ENCODE results near the gene NELL1. TPM values are rescaled to one million over a fixed set of nuclear protein-coding genes. Genes with fewer than 3 reads are reported as not detected.

NELL1 gene
- total RNA-seq, 6 donors from 2014 or later = 0.26 TPM; not detected in 5

DNA sequence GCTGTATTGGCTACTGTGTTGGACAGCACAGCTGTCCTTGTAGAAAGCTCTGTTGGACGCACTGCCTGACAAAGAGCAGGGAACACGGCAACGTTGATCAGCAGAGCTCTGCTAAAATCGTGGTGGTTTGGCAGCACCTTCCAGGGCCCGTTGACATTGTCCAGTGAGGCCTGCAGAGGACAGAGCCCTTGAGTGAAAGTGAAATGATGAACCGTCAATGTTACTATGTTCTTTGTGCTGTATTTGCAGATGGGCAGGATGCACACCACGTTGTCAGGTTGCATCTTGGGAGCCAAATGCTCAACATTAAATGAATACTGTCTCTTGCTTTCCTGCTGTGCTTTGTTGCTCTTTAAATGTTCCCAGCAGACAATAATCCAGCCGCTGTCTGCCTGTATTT is 69.7 kb downstream of the NELL1 start:
- H3K27ac ChIP-seq = no peak overlapping the region
- no peaks in the 10 kb centered on the region for H3K27me3 ChIP-seq
- TF ChIP-seq POLR2AphosphoS5 (IDR thresholded peaks at IDR 0.05) = no peak
- TF ChIP-seq, protein P1, sequence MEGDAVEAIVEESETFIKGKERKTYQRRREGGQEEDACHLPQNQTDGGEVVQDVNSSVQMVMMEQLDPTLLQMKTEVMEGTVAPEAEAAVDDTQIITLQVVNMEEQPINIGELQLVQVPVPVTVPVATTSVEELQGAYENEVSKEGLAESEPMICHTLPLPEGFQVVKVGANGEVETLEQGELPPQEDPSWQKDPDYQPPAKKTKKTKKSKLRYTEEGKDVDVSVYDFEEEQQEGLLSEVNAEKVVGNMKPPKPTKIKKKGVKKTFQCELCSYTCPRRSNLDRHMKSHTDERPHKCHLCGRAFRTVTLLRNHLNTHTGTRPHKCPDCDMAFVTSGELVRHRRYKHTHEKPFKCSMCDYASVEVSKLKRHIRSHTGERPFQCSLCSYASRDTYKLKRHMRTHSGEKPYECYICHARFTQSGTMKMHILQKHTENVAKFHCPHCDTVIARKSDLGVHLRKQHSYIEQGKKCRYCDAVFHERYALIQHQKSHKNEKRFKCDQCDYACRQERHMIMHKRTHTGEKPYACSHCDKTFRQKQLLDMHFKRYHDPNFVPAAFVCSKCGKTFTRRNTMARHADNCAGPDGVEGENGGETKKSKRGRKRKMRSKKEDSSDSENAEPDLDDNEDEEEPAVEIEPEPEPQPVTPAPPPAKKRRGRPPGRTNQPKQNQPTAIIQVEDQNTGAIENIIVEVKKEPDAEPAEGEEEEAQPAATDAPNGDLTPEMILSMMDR (IDR thresholded peaks at IDR 0.05) = no peak
- no peak for TF ChIP-seq EP300 (IDR thresholded peaks at IDR 0.05)
- TF ChIP-seq POLR2A (IDR thresholded peaks at IDR 0.05) = no peak
- H3K4me1 ChIP-seq = no peaks in the 10 kb centered on the region
- DNase-seq (no peak), ATAC-seq (ENCODE audit: low FRiP score in 2 of 2) (no peak)
- H3K36me3 ChIP-seq = no peaks in the 10 kb centered on the region
- 62 to 66% methylated on average over 8 of the region's 8 CpGs for WGBS, 2 donors
- H3K4me3 ChIP-seq = no peak overlapping the region
- H3K9me3 ChIP-seq = no peaks in the 10 kb centered on the region

DNA sequence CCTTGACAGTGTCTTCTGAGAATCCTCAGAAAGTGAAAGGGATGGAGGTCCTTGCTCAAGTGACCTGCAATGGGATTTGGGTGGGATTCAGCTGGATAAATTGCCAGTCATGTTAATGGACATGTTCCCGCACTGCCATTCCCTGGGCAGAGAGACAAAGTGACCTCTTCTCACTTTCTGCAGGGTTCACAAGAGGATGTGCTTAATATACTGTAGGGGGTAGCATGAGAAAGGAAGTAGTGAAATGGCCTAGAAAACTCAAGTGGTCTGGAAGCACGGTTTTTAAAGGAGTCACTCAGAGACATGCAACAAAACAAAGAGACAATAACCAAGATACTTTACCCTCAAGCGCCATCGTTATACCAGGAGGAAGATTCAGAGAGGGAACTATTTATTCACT is 70.2 kb downstream of the NELL1 start:
- 66 to 73% methylated on average over 4 of the region's 4 CpGs for WGBS, 2 donors
- Histone ChIP-seq H3K4me1 (no peaks in the 10 kb centered on the region), H3K27ac (no peak overlapping the region), H3K27me3 (no peaks in the 10 kb centered on the region), H3K4me3 (no peak overlapping the region), H3K9me3 (no peaks in the 10 kb centered on the region), H3K36me3 (no peaks in the 10 kb centered on the region)
- ATAC-seq (ENCODE audit: low FRiP score in 2 of 2) = no peak
- TF ChIP-seq EP300 (IDR thresholded peaks at IDR 0.05) = no peak
- no peak for TF ChIP-seq POLR2A (IDR thresholded peaks at IDR 0.05)
- no peak for TF ChIP-seq POLR2AphosphoS5 (IDR thresholded peaks at IDR 0.05)
- TF ChIP-seq, protein P1 (IDR thresholded peaks at IDR 0.05) = no peak
- DNase-seq = no peak

DNA sequence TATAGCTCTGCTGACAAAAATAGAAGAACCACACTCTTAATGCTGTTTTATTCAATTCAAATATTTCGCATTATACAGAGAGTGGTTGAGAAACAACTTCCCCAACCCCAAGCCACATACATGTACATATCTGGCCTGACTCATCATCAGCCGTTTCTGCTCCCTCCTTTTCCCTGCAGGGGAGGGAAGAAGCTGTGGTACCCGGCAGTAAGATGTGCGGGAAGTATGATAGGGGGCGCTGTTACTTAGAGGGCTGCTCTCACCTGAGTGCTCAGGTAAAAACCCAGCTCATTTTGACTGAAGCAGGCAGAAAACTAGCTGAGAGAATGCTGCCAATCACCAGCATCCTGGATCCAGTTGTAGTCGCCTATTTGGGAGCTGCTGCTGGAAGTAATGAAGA is 85.5 kb downstream of the NELL1 start:
- H3K36me3 ChIP-seq = no peaks in the 10 kb centered on the region
- no peaks in the 10 kb centered on the region for H3K4me1 ChIP-seq
- no peak for DNase-seq
- H3K9me3 ChIP-seq = no peaks in the 10 kb centered on the region
- TF ChIP-seq POLR2A (IDR thresholded peaks at IDR 0.05) = no peak
- TF ChIP-seq, protein P1 (IDR thresholded peaks at IDR 0.05) = no peak
- no peak for TF ChIP-seq EP300 (IDR thresholded peaks at IDR 0.05)
- no peak for TF ChIP-seq POLR2AphosphoS5 (IDR thresholded peaks at IDR 0.05)
- 21 to 26% methylated on average over 6 of the region's 6 CpGs for WGBS, 2 donors
- no peak overlapping the region for H3K4me3 ChIP-seq
- no peak overlapping the region for H3K27ac ChIP-seq
- no peak for ATAC-seq (ENCODE audit: low FRiP score in 2 of 2)
- no peaks in the 10 kb centered on the region for H3K27me3 ChIP-seq

DNA sequence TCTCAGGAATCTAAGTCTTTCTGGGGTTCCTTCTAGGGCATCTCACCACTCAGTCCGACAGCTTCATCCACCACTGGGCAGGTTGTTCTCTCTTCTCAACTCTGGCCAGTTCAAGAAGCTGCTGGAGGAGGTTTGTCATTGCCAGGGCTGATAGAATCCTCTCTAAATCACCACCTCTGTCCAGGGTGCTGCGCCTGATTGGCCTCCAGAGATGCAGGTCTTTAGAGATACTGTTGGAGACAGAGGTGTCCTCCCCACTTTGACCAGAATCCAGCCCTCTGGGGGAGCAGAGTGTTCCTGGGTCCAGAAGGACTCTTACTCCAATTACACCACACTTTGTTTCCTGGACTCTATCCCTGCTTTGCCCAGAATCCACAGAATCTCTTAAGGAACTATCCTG is 90.2 kb downstream of the NELL1 start:
- H3K4me3 ChIP-seq = no peak overlapping the region
- no peaks in the 10 kb centered on the region for H3K36me3 ChIP-seq
- DNase-seq (no peak), ATAC-seq (ENCODE audit: low FRiP score in 2 of 2) (no peak)
- H3K27me3 ChIP-seq = no peaks in the 10 kb centered on the region
- H3K4me1 ChIP-seq = no peaks in the 10 kb centered on the region
- WGBS, 2 donors = 86 to 97% methylated on average over 2 of the region's 2 CpGs
- no peak overlapping the region for H3K27ac ChIP-seq
- TF ChIP-seq POLR2AphosphoS5 (IDR thresholded peaks at IDR 0.05) = no peak
- TF ChIP-seq EP300 (IDR thresholded peaks at IDR 0.05) = no peak
- TF ChIP-seq, protein P1 (IDR thresholded peaks at IDR 0.05) = no peak
- TF ChIP-seq POLR2A (IDR thresholded peaks at IDR 0.05) = no peak
- no peaks in the 10 kb centered on the region for H3K9me3 ChIP-seq

DNA sequence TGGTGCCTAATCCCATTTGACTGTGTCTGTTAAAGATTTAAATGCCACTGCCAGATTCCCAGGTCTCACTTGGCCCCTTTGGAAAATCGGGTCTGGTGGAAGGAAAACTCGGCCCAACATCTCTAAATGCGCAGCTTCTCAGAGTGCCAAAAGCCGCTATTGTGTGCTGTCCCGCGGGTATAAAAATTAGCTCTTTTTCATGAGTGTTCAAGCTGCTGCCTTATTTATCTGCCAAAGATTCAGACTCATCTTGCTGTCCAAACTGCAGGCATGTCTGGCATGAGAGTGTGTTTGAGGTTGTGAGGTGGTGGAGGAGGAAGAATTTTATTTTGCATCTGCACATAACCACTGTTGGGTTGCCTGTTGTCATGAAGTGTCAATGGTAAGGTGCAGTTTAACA is 91.4 kb downstream of the NELL1 start:
- H3K9me3 ChIP-seq = no peaks in the 10 kb centered on the region
- no peak overlapping the region for H3K27ac ChIP-seq
- no peak for DNase-seq
- no peaks in the 10 kb centered on the region for H3K36me3 ChIP-seq
- WGBS, 2 donors = 89 to 90% methylated on average over 6 of the region's 6 CpGs
- no peaks in the 10 kb centered on the region for H3K27me3 ChIP-seq
- no peak for TF ChIP-seq POLR2A (IDR thresholded peaks at IDR 0.05)
- TF ChIP-seq POLR2AphosphoS5 (IDR thresholded peaks at IDR 0.05) = no peak
- no peak for TF ChIP-seq EP300 (IDR thresholded peaks at IDR 0.05)
- TF ChIP-seq, protein P1 (IDR thresholded peaks at IDR 0.05) = no peak
- no peak overlapping the region for H3K4me3 ChIP-seq
- no peak for ATAC-seq (ENCODE audit: low FRiP score in 2 of 2)
- H3K4me1 ChIP-seq = no peaks in the 10 kb centered on the region

All from upper lobe of left lung (tissue), 6 donors.